ENCODE measurements around the gene SLCO1A2.
"Not testable (repeated sequence)": the region's sequence is repeated elsewhere in the genome, so short reads cannot be mapped to it uniquely, and the experiment has no call there.

SLCO1A2 gene, protein sequence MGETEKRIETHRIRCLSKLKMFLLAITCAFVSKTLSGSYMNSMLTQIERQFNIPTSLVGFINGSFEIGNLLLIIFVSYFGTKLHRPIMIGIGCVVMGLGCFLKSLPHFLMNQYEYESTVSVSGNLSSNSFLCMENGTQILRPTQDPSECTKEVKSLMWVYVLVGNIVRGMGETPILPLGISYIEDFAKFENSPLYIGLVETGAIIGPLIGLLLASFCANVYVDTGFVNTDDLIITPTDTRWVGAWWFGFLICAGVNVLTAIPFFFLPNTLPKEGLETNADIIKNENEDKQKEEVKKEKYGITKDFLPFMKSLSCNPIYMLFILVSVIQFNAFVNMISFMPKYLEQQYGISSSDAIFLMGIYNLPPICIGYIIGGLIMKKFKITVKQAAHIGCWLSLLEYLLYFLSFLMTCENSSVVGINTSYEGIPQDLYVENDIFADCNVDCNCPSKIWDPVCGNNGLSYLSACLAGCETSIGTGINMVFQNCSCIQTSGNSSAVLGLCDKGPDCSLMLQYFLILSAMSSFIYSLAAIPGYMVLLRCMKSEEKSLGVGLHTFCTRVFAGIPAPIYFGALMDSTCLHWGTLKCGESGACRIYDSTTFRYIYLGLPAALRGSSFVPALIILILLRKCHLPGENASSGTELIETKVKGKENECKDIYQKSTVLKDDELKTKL

DNA sequence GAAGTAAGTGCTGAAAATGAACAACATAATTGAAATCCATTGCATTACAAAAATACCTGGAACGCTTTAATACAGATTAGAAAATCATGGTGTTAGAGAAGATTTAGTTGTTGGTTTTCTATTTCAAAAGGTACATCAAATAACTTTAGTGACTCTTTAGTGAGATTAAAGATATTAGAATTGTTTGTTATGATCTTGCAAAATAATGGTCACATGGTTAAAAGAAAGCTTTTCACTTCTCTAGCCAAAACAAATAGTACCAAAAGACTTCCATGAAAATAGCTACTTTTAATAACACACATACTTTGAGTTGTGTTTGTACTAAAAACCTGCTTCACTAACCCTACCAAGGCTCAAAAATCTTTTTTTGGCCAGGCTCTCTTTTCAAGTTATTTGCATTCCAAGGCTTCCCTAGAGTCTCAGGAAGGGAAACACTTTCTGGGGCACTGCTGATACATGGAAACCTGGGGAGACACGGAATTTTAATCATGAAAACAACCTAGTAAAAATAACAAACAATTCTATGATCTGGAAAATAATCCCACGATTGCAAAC, at the start of gene SLCO1A2:
Gene SLCO1A2 (minus strand): TSS at position 147 of the 555 bp plus-strand sequence. CDS start 270 bp downstream, outside the sequence.
- peak; percentile 2 for DNase-seq (ENCODE audit: low read depth)
- no peak within 1 kb of the TSS for H3K4me3 ChIP-seq (ENCODE audit: low read depth, low read length)
- TF ChIP-seq, protein P1, sequence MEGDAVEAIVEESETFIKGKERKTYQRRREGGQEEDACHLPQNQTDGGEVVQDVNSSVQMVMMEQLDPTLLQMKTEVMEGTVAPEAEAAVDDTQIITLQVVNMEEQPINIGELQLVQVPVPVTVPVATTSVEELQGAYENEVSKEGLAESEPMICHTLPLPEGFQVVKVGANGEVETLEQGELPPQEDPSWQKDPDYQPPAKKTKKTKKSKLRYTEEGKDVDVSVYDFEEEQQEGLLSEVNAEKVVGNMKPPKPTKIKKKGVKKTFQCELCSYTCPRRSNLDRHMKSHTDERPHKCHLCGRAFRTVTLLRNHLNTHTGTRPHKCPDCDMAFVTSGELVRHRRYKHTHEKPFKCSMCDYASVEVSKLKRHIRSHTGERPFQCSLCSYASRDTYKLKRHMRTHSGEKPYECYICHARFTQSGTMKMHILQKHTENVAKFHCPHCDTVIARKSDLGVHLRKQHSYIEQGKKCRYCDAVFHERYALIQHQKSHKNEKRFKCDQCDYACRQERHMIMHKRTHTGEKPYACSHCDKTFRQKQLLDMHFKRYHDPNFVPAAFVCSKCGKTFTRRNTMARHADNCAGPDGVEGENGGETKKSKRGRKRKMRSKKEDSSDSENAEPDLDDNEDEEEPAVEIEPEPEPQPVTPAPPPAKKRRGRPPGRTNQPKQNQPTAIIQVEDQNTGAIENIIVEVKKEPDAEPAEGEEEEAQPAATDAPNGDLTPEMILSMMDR (conservative IDR thresholded peaks at IDR 0.05; ENCODE audit: low read depth, low read length) = no peak

DNA sequence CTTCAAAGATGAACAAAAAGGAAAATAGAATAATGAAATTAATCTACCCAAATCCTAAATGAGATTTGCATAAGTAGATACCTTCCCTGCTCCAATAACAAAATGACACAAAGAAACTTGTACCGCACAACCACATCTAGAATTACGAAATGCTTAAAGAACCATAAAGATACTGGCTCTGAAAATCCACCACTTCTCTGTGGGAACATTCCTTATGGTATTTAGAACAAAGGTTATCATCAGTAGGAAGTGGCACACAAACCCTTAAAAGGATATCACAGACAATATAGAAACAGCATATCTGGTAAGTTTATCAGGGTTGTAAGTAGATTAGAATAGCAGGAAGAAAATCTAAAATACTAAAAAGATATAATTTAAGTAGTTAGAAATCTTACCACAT, 49.5 kb upstream of the SLCO1A2 start:
- DNase-seq (ENCODE audit: low read depth) = peak; percentile 19
- TF ChIP-seq, protein P1 (conservative IDR thresholded peaks at IDR 0.05; ENCODE audit: low read depth, low read length) = no peak
- no peak overlapping the region for H3K4me3 ChIP-seq (ENCODE audit: low read depth, low read length)

DNA sequence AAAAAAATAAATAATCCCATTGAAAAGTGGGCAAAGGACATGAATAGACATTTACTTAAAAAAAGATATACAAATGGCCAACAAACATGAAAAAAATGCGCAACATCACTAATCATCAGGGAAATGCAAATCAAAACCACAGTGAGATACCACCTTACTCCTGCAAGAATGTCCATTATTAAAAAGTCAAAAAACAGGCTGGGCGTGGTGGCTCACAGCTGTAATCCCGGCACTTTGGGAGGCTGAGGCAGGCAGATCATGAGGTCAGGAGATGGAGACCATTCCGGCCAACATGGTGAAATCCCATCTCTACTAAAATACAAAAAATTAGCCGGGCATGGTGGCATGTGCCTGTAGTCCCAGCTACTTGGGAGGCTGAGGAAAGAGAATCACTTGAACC, 46.6 kb upstream of the SLCO1A2 start:
- not testable (repeated sequence) for DNase-seq (ENCODE audit: low read depth); H3K4me3 ChIP-seq (ENCODE audit: low read depth, low read length)

DNA sequence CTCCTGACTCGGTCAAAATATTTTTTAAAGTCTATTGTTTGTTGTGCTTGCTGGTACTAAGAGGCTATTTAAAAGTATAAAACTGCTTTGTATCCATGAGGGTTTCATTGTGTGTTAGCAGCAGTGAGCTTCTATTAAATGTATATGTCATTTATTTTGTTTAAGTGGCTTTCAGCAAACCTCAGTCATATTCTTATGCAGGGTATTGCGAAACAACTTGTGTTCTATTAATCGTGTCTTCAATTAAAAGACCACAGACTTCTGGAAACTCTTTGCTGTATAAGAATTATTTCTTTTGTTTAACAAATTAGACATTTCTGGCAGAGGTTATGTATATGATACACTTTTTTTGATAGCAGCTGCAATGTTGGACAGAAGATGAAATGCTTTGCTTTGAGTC, 44.5 kb upstream of the SLCO1A2 start:
- TF ChIP-seq, protein P1 (conservative IDR thresholded peaks at IDR 0.05; ENCODE audit: low read depth, low read length) = no peak
- DNase-seq (ENCODE audit: low read depth) = no peak
- H3K4me3 ChIP-seq (ENCODE audit: low read depth, low read length) = no peak overlapping the region

DNA sequence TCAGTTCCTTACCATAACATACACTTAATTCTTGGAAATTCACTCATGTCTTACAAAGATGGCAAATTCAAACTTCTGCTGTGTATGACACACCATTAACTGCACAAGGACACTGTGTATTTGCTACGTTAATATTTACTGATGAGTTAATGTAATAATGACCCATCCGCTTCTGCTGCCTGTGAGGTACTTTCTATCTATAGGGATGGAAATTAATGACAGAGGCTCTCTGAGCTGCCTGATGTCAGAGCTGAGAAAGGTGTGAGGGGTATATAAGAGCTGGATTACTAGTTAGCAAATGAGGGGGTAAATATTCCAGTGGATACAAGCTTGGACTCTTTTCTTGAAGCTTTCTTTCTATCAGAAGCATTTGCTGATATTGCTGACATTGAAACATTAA, 37.9 kb upstream of the SLCO1A2 start, which contains the start of gene IAPP:
Gene IAPP (plus strand): TSS at position 301 of the 400 bp plus-strand sequence. CDS start 450 bp downstream, outside the sequence.
- DNase-seq (ENCODE audit: low read depth) = no peak
- no peak within 1 kb of the TSS for H3K4me3 ChIP-seq (ENCODE audit: low read depth, low read length)
- TF ChIP-seq, protein P1 (conservative IDR thresholded peaks at IDR 0.05; ENCODE audit: low read depth, low read length) = no peak

DNA sequence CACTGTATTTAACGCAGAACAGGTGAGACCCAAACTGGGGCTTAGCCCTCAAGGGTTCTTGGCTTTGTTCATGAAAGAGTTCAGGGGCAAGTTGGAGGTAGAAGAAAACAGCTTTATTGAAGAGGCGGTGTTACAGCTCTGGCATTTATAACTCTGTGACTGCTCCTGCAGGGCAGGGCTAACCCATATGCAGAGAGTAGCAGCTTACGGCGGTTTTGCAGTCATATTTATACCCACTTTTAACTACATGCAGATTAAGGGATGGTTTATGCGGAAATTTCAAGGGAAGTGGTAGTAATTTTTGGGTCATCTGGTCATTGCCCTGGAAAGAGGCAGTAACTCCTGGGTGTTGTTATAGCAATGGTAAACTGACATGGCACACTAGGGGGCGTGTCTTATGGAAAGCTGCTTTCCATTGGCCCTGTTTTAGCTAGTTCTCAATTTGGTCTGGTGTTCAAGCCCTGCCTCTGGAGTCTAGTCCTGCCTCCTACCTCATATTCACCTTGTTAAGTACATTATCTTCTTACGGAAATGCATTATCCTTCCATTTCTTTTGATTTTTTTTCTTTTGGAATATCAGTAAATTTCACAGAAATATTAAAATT, 36.2 kb upstream of the SLCO1A2 start:
- no peak for DNase-seq (ENCODE audit: low read depth)
- TF ChIP-seq, protein P1 (conservative IDR thresholded peaks at IDR 0.05; ENCODE audit: low read depth, low read length) = no peak
- H3K4me3 ChIP-seq (ENCODE audit: low read depth, low read length) = no peak overlapping the region
